Measurements from ENCODE around the gene CALCR.

CALCR gene

GRCh38 chr7:93442478-93443224, 131.9 kb downstream of the CALCR start:
- DNase-seq = peak; percentile 13

GRCh38 chr7:93435791-93436190, 138.7 kb downstream of the CALCR start:
- DNase-seq = no peak

GRCh38 chr7:93432130-93432529, 142.4 kb downstream of the CALCR start:
- DNase-seq = no peak

- DNase-seq = no peak
Measured at GRCh38 chr7:93430917-93431588, 143.5 kb downstream of the CALCR start.

GRCh38 chr7:93429563-93429962, 145.0 kb downstream of the CALCR start:
- DNase-seq = no peak

GRCh38 chr7:93427107-93427506, 147.4 kb downstream of the CALCR start:
- DNase-seq = no peak

GRCh38 chr7:93426155-93426696, 148.3 kb downstream of the CALCR start:
- no peak for DNase-seq

GRCh38 chr7:93414574-93414973, 159.9 kb downstream of the CALCR start:
- DNase-seq = no peak

- no peak for DNase-seq
Measured at GRCh38 chr7:93409324-93409723, 165.2 kb downstream of the CALCR start.

GRCh38 chr7:93407239-93407638, 167.3 kb downstream of the CALCR start:
- no peak for DNase-seq

- no peak for DNase-seq
Measured at GRCh38 chr7:93402944-93403343, 171.6 kb downstream of the CALCR start.

- DNase-seq = no peak
Measured at GRCh38 chr7:93399642-93400041, 174.9 kb downstream of the CALCR start.

- no peak for DNase-seq
Measured at GRCh38 chr7:93392984-93393383, 181.5 kb downstream of the CALCR start.

GRCh38 chr7:93390660-93391059, 183.9 kb downstream of the CALCR start:
- DNase-seq = no peak

- DNase-seq = no peak
Measured at GRCh38 chr7:93382362-93382761, 192.2 kb downstream of the CALCR start.

GRCh38 chr7:93378131-93378760, 196.3 kb downstream of the CALCR start:
- DNase-seq = no peak

GRCh38 chr7:93375603-93376002, 198.9 kb downstream of the CALCR start:
- no peak for DNase-seq
